SH-SY5Y (cell line): ENCODE data around the gene LIN54.

Experiments used
- GATA2 ChIP-seq: IDR thresholded peaks from 2 replicates; pipeline ENCODE4 v1.6.1; 2011; ENCODE audit warnings: mild to moderate bottlenecking, low read depth, low read length
- GATA3 ChIP-seq: IDR thresholded peaks from 2 replicates; pipeline ENCODE4 v1.6.1; 2011; ENCODE audit warnings: low read depth, mild to moderate bottlenecking, low read length, moderate library complexity

DNA sequence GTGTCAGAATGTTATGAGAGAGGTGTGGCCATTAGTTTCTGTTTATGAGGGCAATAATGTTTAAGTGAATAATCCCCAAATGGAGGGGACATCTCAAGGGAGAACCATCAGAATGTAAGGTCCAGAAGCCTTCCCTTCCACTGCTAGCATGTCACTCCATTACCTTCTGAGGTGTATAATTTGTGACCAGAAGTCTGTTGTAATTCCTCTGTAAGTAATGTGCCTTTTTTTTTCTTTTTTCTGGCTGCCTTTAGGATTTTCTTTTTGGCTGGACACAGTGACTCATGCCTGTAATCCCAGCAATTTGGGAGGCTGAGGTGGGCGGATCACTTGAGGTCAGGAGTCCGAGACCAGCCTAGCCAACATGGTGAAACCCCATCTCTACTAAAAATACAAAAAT lies 13.6 kb upstream of the LIN54 start:
- TF ChIP-seq GATA3 (no peak), GATA2 (no peak)
